CD4-positive, alpha-beta T cell treated with Interleukin-10 for 1 hour (primary cell): ENCODE measurements around the gene COL6A2.
A peak's percentile ranks its signal among the peaks of the same experiment; 100 is the strongest.
"Not testable (repeated sequence)": the region's sequence is repeated elsewhere in the genome, so short reads cannot be mapped to it uniquely, and the experiment has no call there.

Experiments
- DNase-seq: peaks from one replicate; pipeline ENCODE4 v3.0.0-alpha.2; 2020

The COL6A2 gene

GRCh38 chr21:46079352-46080170 lies 18.4 kb upstream of the COL6A2 start:
- DNase-seq, result no peak

- no peak for DNase-seq
Observed at GRCh38 chr21:46080171-46081021, 17.5 kb upstream of the COL6A2 start.

DNA sequence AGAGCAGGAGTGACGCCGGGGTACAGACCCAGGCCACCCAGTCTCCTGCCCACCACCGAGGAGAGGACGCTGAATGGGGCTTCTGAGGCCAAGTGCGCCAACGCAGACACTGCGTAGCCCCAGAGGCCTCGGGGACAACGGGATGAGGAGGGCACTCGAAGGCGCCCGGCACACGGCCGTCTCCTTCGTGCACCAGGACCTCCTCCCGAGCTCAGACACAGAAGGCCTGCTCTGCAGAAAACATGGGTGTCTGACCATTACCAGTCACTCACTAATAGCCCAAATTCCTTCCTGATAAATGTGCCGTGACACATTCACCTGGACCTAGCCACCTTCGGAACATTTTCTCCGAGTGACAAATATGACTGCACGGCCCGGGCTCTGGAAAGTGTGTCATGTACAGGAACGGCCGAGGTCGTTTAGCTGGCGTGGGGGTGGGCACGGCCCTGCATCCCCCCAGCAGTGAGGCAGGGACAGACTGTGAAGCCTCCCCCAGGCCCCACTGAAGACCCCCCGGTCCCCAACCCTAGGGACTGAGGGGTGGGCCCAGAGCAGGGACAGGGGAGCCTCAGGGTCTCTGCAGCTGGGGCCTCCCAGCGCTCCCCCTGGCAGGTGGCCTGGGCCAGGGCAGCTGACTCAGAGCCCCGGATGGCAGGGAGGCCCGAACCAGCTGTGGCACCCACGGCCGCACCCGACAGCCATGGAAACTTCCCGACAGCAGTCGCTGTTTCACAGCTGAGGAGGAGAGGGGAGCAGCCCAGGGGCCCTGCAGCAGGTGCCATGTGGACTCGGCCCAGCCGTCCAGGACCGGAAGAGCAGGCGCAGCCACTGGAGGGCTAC lies 16.7 kb upstream of the COL6A2 start:
- DNase-seq, result no peak

GRCh38 chr21:46081862-46082712 lies 15.8 kb upstream of the COL6A2 start:
- no peak for DNase-seq

- DNase-seq, result no peak
Observed at GRCh38 chr21:46082713-46082962, 15.3 kb upstream of the COL6A2 start.

DNA sequence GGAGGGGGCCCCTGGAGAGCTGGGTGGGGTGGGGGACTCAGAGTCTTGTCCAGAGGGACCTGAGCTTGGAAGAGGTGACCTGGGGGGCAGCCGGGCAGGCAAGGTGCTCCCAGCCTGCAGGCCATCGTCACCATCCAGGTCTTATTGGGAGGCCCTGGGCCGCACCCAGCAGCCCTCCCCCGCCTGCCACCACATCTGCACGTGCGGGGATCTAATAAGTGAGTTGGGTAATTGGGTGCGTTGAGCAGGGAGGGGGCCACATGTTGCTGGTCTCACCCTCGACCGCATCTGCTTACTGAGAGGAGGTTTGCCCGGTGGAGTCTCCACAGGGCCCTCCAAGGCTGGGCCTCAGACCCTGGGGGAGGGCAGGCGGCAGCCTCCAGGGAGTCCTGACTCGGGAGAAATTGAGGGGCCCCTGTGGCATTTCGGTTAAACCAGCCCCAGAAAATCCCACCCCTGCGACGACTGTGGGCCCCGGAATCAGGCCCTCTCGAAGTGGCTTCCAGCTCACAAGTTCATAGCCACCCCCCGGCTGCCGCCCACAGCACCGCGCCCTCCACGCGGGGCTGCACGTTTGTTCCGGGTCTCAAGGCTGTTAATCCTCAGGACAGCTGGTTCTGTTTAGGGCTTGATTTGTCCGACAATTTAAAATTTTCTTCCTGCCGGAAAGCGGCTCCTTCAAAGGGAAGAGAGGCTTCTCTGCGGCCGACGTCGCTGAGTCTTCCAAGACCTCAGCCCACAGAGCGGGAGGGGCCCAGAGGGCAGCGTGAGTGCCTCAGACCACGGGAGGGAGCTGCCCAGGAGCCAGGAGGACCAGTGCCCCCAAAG lies 14.7 kb upstream of the COL6A2 start:
- no peak for DNase-seq

GRCh38 chr21:46083791-46084561 lies 13.9 kb upstream of the COL6A2 start:
- no peak for DNase-seq

- no peak for DNase-seq
Observed at GRCh38 chr21:46084709-46085108, 13.2 kb upstream of the COL6A2 start.

DNA sequence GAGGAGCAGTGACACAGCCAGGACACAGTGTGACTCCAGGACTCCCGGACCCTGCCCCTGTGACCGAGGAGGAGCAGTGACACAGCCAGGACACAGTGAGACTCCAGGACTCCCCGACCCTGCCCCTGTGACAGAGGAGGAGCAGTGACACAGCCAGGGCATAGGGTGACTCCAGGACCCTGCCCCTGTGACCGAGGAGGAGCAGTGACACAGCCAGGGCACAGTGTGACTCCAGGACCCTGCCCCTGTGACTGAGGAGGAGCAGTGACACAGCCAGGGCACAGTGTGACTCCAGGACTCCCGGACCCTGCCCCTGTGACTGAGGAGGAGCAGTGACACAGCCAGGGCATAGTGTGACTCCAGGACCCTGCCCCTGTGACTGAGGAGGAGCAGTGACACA lies 12.7 kb upstream of the COL6A2 start:
- DNase-seq, result not testable (repeated sequence)

- DNase-seq, result no peak
Observed at GRCh38 chr21:46087641-46088040, 10.3 kb upstream of the COL6A2 start.

GRCh38 chr21:46088189-46088588 lies 9.7 kb upstream of the COL6A2 start:
- DNase-seq, result no peak

DNA sequence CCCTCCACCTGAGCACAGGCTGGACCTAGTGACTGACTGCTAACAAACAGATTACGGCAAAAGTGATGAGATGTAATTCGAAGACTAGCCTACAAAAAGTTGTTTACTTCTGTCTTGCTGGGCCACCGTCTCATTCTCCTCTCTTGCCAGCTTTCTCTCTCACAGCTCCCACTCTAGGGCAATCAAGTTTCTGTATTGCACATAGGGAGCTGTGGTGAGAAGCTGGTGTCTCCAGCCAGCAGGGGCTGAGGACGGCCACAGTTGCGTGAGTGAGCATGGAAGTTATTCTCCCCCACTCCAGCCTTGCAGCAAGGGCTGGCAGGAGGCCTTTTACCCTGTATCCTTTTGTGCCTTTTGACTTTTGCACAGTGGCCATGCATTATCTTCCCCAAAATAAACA lies 8.6 kb upstream of the COL6A2 start:
- no peak for DNase-seq

DNA sequence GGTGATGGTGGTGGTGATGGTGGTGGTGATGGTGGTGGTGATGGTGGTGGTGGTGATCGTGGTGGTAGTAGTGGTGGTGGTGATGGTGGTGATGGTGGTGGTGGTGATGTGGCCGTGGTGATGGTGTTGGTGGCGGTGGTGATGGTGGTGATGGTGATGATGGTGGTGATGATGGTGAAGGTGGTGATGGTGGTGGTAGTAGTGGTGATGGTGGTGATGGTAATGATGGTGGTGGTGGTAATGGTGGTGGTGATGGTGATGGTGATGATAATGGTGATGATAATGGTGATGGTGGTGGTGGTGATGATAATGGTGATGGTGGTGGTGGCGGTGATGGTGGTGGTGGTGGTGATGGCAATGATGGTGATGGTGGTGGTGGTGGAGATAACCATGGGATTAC lies 6.8 kb upstream of the COL6A2 start:
- no peak for DNase-seq

- no peak for DNase-seq
Observed at GRCh38 chr21:46091631-46092025, 6.3 kb upstream of the COL6A2 start.

- no peak for DNase-seq
Observed at GRCh38 chr21:46092026-46092764, 5.7 kb upstream of the COL6A2 start.

- DNase-seq, result no peak
Observed at GRCh38 chr21:46092811-46093667, 4.9 kb upstream of the COL6A2 start.

DNA sequence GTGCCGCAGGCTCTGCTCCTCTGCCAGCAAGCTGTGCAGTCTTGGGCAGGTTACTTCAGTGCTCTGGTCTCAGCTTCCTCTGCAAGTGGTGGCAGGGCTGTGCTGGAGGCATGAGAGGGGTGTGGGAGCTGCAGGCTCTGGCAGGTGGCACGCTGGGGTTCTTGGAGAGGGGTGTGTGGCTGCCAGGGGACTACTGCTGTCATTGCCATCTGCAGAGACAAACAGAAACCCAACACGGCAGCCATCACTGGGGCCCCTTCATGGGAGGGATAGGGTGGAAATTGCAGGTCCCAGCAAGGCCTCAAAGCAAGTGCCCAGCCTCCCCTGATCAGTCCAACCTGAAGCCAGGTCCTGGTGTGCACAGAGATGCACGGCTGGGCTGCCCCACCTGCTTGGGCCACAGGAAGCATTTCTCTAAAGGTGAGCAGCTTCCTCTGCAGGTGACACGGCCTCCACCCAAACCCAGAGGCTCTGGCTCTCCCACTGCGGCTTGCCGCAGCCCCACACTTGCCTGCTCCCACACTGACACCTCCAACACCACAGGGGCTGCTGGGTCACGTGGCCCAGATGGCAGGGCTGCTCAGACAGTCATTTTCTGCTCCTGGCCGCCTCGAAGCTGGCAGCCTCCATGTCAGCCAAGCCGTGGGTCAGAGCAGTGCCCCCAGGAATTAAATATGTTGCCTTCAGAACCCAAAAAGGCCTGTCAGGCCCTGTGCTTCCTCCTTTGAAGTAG lies 4.1 kb upstream of the COL6A2 start:
- DNase-seq, result peak; percentile 45

DNA sequence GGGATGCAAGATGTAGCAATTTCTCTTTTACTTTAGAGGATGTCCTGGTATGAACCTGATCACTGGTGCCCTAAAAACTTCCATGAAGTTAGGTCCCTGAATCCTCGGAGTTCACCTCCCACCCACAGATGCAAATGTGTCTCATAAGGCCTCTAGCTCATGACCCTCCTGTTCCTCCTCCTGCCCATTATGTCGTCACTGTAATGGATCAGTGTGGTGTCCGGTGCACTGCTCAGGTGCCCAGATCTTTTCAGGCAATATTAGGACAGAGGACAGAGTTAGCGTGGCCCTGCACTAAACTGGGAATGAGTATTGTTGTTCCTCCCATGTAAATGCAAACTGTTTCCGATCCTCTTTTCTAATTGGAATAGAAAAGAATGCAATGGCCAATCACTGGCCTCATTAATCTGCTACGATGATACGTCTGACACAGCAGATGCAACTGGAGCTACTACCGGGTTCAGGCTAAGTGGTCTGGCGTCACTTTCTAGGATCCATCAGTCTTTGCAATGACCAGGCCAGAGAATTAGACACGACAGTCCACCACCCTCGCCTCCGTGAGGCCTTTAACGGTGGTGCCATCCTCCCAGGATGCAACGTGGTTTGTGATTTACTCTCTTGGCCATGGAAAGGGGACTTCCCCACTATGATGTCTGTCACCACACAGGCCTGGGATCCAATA lies 3.4 kb upstream of the COL6A2 start:
- DNase-seq, result no peak
